Gastroesophageal sphincter (tissue), 4 donors: ENCODE data around the gene TXNRD1. TPM values are rescaled to one million over a fixed set of nuclear protein-coding genes. Genes with fewer than 3 reads are reported as not detected.
"Not testable (repeated sequence)": the region's sequence is repeated elsewhere in the genome, so short reads cannot be mapped to it uniquely, and the experiment has no call there.

ENCODE experiments used
- ATAC-seq: fragments of 150-250 bp; one replicate; pipeline ENCODE4 v1.9.1; 2016; ENCODE audit warnings: mild to moderate bottlenecking, moderate library complexity
- H3K27ac ChIP-seq, 4 donors: fragments of 200-600 bp; sonication (generic) in 3 of 4; 1 replicate in 3 of 4; 2 replicates in 1 of 4; pipeline ENCODE4 v1.5.1; 2016 to 2019
- H3K27me3 ChIP-seq: fragments of 200-600 bp; sonication (generic); one replicate; pipeline ENCODE4 v1.5.1; 2019
- H3K36me3 ChIP-seq, 2 donors: fragments of 200-600 bp; sonication (generic); one replicate each; pipeline ENCODE4 v1.5.1; 2019; ENCODE audit warnings: control low read depth in 1 of 2
- H3K4me1 ChIP-seq, 3 donors: fragments of 200-600 bp; sonication (generic); 1 replicate in 2 of 3; 2 replicates in 1 of 3; pipeline ENCODE4 v1.5.1; 2016 to 2019; ENCODE audit warnings: control low read depth in 2 of 3
- H3K4me3 ChIP-seq, 2 donors: fragments of 200-600 bp; sonication (generic); one replicate each; pipeline ENCODE4 v1.5.1; 2019; ENCODE audit warnings: mild to moderate bottlenecking in 1 of 2, moderate library complexity in 1 of 2
- H3K9me3 ChIP-seq, 3 donors: fragments of 200-600 bp; sonication (generic); one replicate each; pipeline ENCODE4 v1.5.1; 2017 to 2019; ENCODE audit warnings: control low read depth in 2 of 3
- CTCF ChIP-seq, 4 experiments: fragments of 200-600 bp in 2 of 4; fragments of 450-650 bp in 2 of 4; sonication (generic) in 1 of 4; IDR thresholded peaks; one replicate each; pipeline ENCODE4 v1.5.1; 2017 to 2019; ENCODE audit warnings: antibody characterized with exemption in 4 of 4, mild to moderate bottlenecking in 2 of 4, moderate library complexity in 2 of 4
- EP300 ChIP-seq: sonication (generic); formaldehyde crosslinking; IDR thresholded peaks from one replicate; pipeline ENCODE4 v1.6.1; 2017; ENCODE audit warnings: antibody characterized with exemption, mild to moderate bottlenecking
- POLR2A ChIP-seq, 2 donors: fragments of 450-650 bp; IDR thresholded peaks; one replicate each; pipeline ENCODE4 v1.6.1; 2017; ENCODE audit warnings: antibody characterized with exemption in 2 of 2, mild to moderate bottlenecking in 2 of 2, moderate library complexity in 1 of 2
- POLR2AphosphoS5 ChIP-seq: sonication (generic); formaldehyde crosslinking; IDR thresholded peaks from one replicate; pipeline ENCODE4 v1.6.1; 2017; ENCODE audit warnings: antibody characterized with exemption
- WGBS, 2 donors: methylation state at CpG; one replicate each; pipeline ENCODE4 v1.1.5; 2018; ENCODE audit warnings: low coverage in 1 of 2; 5-methylcytosine and 5-hydroxymethylcytosine counted together
- total RNA-seq, 4 donors: library from RNA; depleted of rRNA; stranded (reverse); fragments of >200 nt; gene quantifications; one replicate each; pipeline ENCODE4 v1.1.0, GENCODE V29; 2016

TXNRD1 gene
- total RNA-seq, 4 donors from 2014 or later = 230 to 458 (median 305) TPM

GRCh38 chr12:104263026-104263425 lies 47.4 kb downstream of the TXNRD1 start:
- TF ChIP-seq POLR2AphosphoS5 = no peak
- no peak for TF ChIP-seq EP300
- TF ChIP-seq POLR2A (IDR thresholded peaks at IDR 0.05) = no peak
- TF ChIP-seq CTCF (IDR thresholded peaks at IDR 0.05) = no peak
- ATAC-seq = no peak
- no peaks in the 10 kb centered on the region for H3K36me3 ChIP-seq
- H3K27me3 ChIP-seq = no peaks in the 10 kb centered on the region
- H3K27ac ChIP-seq = no peak overlapping the region
- no peaks in the 10 kb centered on the region for H3K9me3 ChIP-seq
- H3K4me1 ChIP-seq = no peaks in the 10 kb centered on the region
- H3K4me3 ChIP-seq = no peak overlapping the region
- 70 to 71% methylated on average over 2 of the region's 4 CpGs for WGBS, 2 donors

GRCh38 chr12:104263580-104264358 lies 48.2 kb downstream of the TXNRD1 start:
- Histone ChIP-seq H3K27ac (no peak overlapping the region), H3K36me3 (no peaks in the 10 kb centered on the region), H3K4me3 (no peak overlapping the region), H3K27me3 (no peaks in the 10 kb centered on the region), H3K4me1 (no peaks in the 10 kb centered on the region), H3K9me3 (no peaks in the 10 kb centered on the region)
- 91% methylated on average over 1 of the region's 1 CpG; no CpG with 5 or more reads in 1 of the 2 donors for WGBS, 2 donors
- TF ChIP-seq POLR2A (IDR thresholded peaks at IDR 0.05) = no peak
- ATAC-seq = no peak

- not testable (repeated sequence) for H3K27ac ChIP-seq, H3K36me3 ChIP-seq, H3K27me3 ChIP-seq, H3K9me3 ChIP-seq, H3K4me1 ChIP-seq, H3K4me3 ChIP-seq, ATAC-seq
- no CpG with 5 or more reads among the region's 24 CpGs for WGBS, 2 donors
These were observed 49.9 kb downstream of the TXNRD1 start for GRCh38 chr12:104265436-104265835.

DNA sequence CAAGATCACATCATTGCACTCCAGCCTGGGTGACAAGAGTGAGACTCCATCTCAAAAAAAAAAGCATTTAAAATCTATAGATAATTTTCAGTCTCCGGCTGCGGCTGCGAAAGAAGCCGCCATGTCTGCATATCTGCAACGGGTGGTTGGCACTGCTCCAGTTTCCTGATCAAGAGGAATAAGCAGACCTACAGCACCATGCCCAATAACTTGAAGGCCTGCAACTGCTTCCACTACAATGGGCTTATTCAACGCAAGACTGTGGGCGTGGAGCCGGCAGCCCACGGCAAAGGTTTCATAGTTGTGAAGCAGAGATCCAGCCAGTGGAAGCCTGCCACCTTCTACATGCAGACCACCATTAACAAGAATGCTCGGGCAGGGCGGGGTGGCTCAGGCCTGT lies 57.4 kb downstream of the TXNRD1 start:
- no peaks in the 10 kb centered on the region for H3K36me3 ChIP-seq
- H3K4me1 ChIP-seq = no peaks in the 10 kb centered on the region
- no peak for ATAC-seq
- no peak overlapping the region for H3K27ac ChIP-seq
- 90 to 92% methylated on average over 2 to 7 of the region's 11 CpGs for WGBS, 2 donors
- no peaks in the 10 kb centered on the region for H3K27me3 ChIP-seq
- no peak overlapping the region for H3K4me3 ChIP-seq
- TF ChIP-seq CTCF (IDR thresholded peaks at IDR 0.05) (no peak), POLR2A (IDR thresholded peaks at IDR 0.05) (no peak)
- H3K9me3 ChIP-seq = no peaks in the 10 kb centered on the region

DNA sequence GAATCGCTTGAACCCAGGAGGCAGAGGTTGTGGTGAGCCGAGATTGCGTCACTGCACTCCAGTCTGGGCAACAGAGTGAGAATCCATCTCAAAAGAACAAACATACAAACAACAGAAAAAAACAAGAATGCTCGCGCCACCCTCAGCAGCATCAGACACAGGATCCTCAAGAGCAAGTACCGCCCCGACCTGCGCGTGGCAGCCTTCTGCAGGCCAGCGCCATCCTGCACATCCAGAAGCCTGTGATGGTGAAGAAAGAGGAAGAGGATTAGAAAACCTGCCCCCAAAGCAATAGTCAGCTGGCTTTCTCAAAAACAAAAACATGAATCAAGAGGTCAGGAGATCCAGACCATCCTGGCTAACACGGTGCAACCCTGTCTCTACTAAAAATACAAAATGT lies 57.9 kb downstream of the TXNRD1 start:
- TF ChIP-seq CTCF (IDR thresholded peaks at IDR 0.05) (no peak), EP300 (no peak), POLR2A (IDR thresholded peaks at IDR 0.05) (no peak), POLR2AphosphoS5 (no peak)
- Histone ChIP-seq H3K27me3 (no peaks in the 10 kb centered on the region), H3K27ac (no peak overlapping the region), H3K4me3 (no peak overlapping the region), H3K4me1 (no peaks in the 10 kb centered on the region), H3K36me3 (no peaks in the 10 kb centered on the region), H3K9me3 (no peaks in the 10 kb centered on the region)
- WGBS, 2 donors = 93% methylated on average over 10 of the region's 11 CpGs; no CpG with 5 or more reads in 1 of the 2 donors
- ATAC-seq = no peak

DNA sequence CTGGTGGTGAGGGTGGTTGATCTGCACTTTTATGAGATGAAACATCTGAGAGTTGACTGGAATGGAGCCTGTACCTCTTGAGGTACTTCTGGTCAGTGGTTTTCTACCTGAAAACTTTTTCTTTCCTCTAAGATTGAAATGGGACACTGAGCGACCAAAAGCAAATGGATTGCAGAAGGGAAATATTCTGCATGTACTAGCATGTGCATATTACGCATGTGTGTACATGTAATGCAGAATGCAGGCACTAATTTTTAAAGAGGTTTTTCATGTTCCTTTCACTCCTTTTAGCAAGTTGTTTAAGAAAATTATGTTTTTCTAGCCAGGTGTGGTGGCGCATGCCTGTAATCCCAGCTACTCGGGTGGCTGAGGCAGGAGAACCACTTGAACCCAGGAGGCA lies 59.2 kb downstream of the TXNRD1 start:
- H3K4me3 ChIP-seq = no peak overlapping the region
- ATAC-seq = no peak
- WGBS, 2 donors = 91 to 93% methylated on average over 2 to 3 of the region's 4 CpGs
- H3K27ac ChIP-seq = no peak overlapping the region
- H3K27me3 ChIP-seq = no peaks in the 10 kb centered on the region
- no peaks in the 10 kb centered on the region for H3K9me3 ChIP-seq
- H3K4me1 ChIP-seq = no peaks in the 10 kb centered on the region
- no peaks in the 10 kb centered on the region for H3K36me3 ChIP-seq
- TF ChIP-seq CTCF (IDR thresholded peaks at IDR 0.05) (no peak), POLR2A (IDR thresholded peaks at IDR 0.05) (no peak), POLR2AphosphoS5 (no peak), EP300 (no peak)
